ENCODE results near the gene UBE2D3. TPM values are rescaled to one million over a fixed set of nuclear protein-coding genes. Genes with fewer than 3 reads are reported as not detected.

UBE2D3 gene
- total RNA-seq (397 and 403 TPM in 2 replicates), polyA plus RNA-seq (427 and 460 TPM in 2 replicates), polyA minus RNA-seq (ENCODE audit: low replicate concordance) (144 and 180 TPM in 2 replicates)
- 292 and 322 TPM in 2 replicates for polyA plus RNA-seq (2012)

DNA sequence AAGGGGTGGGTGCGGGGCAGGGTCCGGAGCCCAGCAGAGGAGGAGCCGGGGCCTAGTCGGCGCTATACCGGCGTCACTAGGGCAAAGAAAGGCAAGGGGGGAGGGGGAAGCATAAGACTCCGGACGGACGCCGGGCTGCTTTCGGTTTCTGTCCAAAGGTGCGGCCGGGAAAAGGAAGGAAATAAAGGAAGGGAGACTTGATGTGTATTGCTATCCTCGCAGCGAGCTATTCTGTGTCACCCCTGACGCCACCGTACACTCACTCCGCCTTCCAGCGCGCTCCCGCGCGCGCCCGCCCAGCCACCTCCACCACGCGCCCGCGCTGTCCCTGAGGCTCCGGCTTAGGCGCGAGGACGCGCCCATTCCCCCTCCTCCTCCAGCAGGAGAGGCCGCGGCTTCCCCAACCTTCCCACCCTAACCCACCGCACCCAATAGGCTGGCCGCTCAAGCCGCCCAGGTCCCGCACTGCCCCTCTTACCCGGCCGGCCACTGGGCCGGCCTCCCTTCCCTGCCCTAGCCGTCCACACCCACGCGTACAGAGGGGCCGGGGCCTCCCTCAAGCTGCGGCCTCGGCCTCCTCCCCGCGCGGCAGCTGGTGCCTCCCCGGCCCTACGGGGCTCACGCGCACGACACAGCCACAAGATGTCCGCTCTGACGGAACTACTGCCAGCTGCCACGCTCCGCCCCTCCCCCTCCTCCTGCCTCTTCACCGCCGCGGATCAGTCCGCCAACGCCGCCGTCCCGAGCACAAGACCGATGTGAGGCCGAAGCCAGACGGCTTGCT, at the start of gene UBE2D3:
Gene UBE2D3 (minus strand): TSS at position 662 of the 784 bp plus-strand sequence. CDS start 1,043 bp downstream, outside the sequence.
- peak within 1 kb of the TSS; percentile 100 for H3K9ac ChIP-seq (ENCODE audit: insufficient read depth, low read length)
- peak within 1 kb of the TSS; percentile 48 for H3K4me2 ChIP-seq (ENCODE audit: extremely low read depth, insufficient read depth, low read length)
- TF ChIP-seq, protein P1, sequence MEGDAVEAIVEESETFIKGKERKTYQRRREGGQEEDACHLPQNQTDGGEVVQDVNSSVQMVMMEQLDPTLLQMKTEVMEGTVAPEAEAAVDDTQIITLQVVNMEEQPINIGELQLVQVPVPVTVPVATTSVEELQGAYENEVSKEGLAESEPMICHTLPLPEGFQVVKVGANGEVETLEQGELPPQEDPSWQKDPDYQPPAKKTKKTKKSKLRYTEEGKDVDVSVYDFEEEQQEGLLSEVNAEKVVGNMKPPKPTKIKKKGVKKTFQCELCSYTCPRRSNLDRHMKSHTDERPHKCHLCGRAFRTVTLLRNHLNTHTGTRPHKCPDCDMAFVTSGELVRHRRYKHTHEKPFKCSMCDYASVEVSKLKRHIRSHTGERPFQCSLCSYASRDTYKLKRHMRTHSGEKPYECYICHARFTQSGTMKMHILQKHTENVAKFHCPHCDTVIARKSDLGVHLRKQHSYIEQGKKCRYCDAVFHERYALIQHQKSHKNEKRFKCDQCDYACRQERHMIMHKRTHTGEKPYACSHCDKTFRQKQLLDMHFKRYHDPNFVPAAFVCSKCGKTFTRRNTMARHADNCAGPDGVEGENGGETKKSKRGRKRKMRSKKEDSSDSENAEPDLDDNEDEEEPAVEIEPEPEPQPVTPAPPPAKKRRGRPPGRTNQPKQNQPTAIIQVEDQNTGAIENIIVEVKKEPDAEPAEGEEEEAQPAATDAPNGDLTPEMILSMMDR (conservative IDR thresholded peaks at IDR 0.05 in 1 of 2, IDR thresholded peaks at IDR 0.05 in 1 of 2; ENCODE audit: low read depth in 1 of 2, low read length in 2 of 2) = peak; percentile 15 to 18
- no peak for TF ChIP-seq EZH2 (IDR thresholded peaks at IDR 0.05; ENCODE audit: low read length, missing control alignments)
- no peaks in the 10 kb centered on the region for H3K9me3 ChIP-seq (ENCODE audit: control insufficient read depth, insufficient read depth, low read depth, low read length)
- H3K4me3 ChIP-seq (replicated peaks in 1 of 4; ENCODE audit: control extremely low read depth in 1 of 4, insufficient read depth in 1 of 4, low read depth in 3 of 4, low read length in 4 of 4) = peak within 1 kb of the TSS; percentile 86 to 97 (median 95)
- H3K27ac ChIP-seq (ENCODE audit: insufficient read depth, low read length) = peak within 1 kb of the TSS; percentile 99
- H3K36me3 ChIP-seq (ENCODE audit: control insufficient read depth, insufficient read depth, low read length) = no peaks in the 10 kb centered on the region
- peaks cover 5% of the 10 kb centered on the region for H3K4me1 ChIP-seq (ENCODE audit: control insufficient read depth, extremely low read depth, insufficient read depth, low read length)
- H3K79me2 ChIP-seq (ENCODE audit: control insufficient read depth, insufficient read depth, low read length) = peaks cover 55% of the 10 kb centered on the region
- peaks cover 5% of the 10 kb centered on the region for H4K20me1 ChIP-seq (ENCODE audit: control insufficient read depth, extremely low read depth, insufficient read depth, low read length)
- DNase-seq (ENCODE audit: low read depth in 2 of 2) = peak; percentile 98
- no peaks in the 10 kb centered on the region for H3K27me3 ChIP-seq (ENCODE audit: control insufficient read depth, insufficient read depth, low read length)
- H2AFZ ChIP-seq (ENCODE audit: low read length) = peak within 1 kb of the TSS; percentile 63

- no peaks in the 10 kb centered on the region for H3K36me3 ChIP-seq (ENCODE audit: control insufficient read depth, insufficient read depth, low read length)
- no peaks in the 10 kb centered on the region for H3K27me3 ChIP-seq (ENCODE audit: control insufficient read depth, insufficient read depth, low read length)
- H2AFZ ChIP-seq (ENCODE audit: low read length) = no peak overlapping the region
- H3K4me2 ChIP-seq (ENCODE audit: extremely low read depth, insufficient read depth, low read length) = no peak overlapping the region
- no peaks in the 10 kb centered on the region for H3K9me3 ChIP-seq (ENCODE audit: control insufficient read depth, insufficient read depth, low read depth, low read length)
- H3K9ac ChIP-seq (ENCODE audit: insufficient read depth, low read length) = no peak overlapping the region
- H4K20me1 ChIP-seq (ENCODE audit: control insufficient read depth, extremely low read depth, insufficient read depth, low read length) = no peaks in the 10 kb centered on the region
- no peak overlapping the region for H3K27ac ChIP-seq (ENCODE audit: insufficient read depth, low read length)
- peaks cover 39% of the 10 kb centered on the region for H3K79me2 ChIP-seq (ENCODE audit: control insufficient read depth, insufficient read depth, low read length)
- H3K4me1 ChIP-seq (ENCODE audit: control insufficient read depth, extremely low read depth, insufficient read depth, low read length) = peaks cover 7% of the 10 kb centered on the region
- H3K4me3 ChIP-seq (replicated peaks in 1 of 4; ENCODE audit: control extremely low read depth in 1 of 4, insufficient read depth in 1 of 4, low read depth in 3 of 4, low read length in 4 of 4) = no peak overlapping the region
- TF ChIP-seq EZH2 (IDR thresholded peaks at IDR 0.05; ENCODE audit: low read length, missing control alignments) = no peak
- TF ChIP-seq, protein P1 (conservative IDR thresholded peaks at IDR 0.05 in 1 of 2, IDR thresholded peaks at IDR 0.05 in 1 of 2; ENCODE audit: low read depth in 1 of 2, low read length in 2 of 2) = no peak
- no peak for DNase-seq (ENCODE audit: low read depth in 2 of 2)
Observed at GRCh38 chr4:102871772-102872171, 44.4 kb upstream of the UBE2D3 start.

DNA sequence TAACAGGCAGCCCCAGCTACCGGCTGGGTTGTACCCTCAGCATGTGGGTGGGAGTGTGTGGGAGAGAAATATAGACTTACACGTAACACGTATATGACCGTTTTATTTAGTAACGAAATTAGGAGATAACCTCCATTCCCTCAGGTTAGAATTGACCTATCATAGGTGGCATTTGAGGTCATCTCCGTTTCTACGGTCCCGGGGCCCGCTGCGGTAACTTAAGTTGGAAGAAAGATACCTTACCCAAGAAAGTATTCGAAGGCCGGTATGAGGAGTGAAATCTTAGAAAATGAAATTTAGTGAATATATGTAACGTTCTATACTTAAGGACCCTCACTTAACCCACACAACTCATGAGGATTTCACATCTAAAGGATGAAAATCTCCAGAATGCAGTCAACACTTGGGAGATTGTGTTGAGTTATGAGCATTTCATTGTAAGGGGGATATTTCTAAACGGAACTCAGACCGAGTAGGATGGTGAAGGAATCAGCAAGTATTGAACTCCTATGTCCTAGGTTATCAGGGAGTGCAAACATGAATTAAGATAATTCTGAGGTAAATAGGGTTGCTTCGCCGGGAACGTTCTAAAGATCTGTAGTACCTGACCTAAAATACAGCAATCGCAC, 42.3 kb upstream of the UBE2D3 start:
- TF ChIP-seq, protein P1 (conservative IDR thresholded peaks at IDR 0.05 in 1 of 2, IDR thresholded peaks at IDR 0.05 in 1 of 2; ENCODE audit: low read depth in 1 of 2, low read length in 2 of 2) = no peak
- H3K36me3 ChIP-seq (ENCODE audit: control insufficient read depth, insufficient read depth, low read length) = no peaks in the 10 kb centered on the region
- peaks cover 7% of the 10 kb centered on the region for H3K4me1 ChIP-seq (ENCODE audit: control insufficient read depth, extremely low read depth, insufficient read depth, low read length)
- H4K20me1 ChIP-seq (ENCODE audit: control insufficient read depth, extremely low read depth, insufficient read depth, low read length) = no peaks in the 10 kb centered on the region
- H3K4me2 ChIP-seq (ENCODE audit: extremely low read depth, insufficient read depth, low read length) = peak overlapping the region; percentile 91
- H3K79me2 ChIP-seq (ENCODE audit: control insufficient read depth, insufficient read depth, low read length) = peaks cover 39% of the 10 kb centered on the region
- no peaks in the 10 kb centered on the region for H3K27me3 ChIP-seq (ENCODE audit: control insufficient read depth, insufficient read depth, low read length)
- no peaks in the 10 kb centered on the region for H3K9me3 ChIP-seq (ENCODE audit: control insufficient read depth, insufficient read depth, low read depth, low read length)
- H3K9ac ChIP-seq (ENCODE audit: insufficient read depth, low read length) = peak overlapping the region; percentile 82
- H3K27ac ChIP-seq (ENCODE audit: insufficient read depth, low read length) = peak overlapping the region; percentile 93
- no peak for DNase-seq (ENCODE audit: low read depth in 2 of 2)
- H3K4me3 ChIP-seq (replicated peaks in 1 of 4; ENCODE audit: control extremely low read depth in 1 of 4, insufficient read depth in 1 of 4, low read depth in 3 of 4, low read length in 4 of 4) = peak overlapping the region; percentile 86 to 98 (median 98)
- H2AFZ ChIP-seq (ENCODE audit: low read length) = peak overlapping the region; percentile 98
